Measurements from ENCODE around the gene PCED1B. TPM values are rescaled to one million over a fixed set of nuclear protein-coding genes. Genes with fewer than 3 reads are reported as not detected.
"Not testable (repeated sequence)": the region's sequence is repeated elsewhere in the genome, so short reads cannot be mapped to it uniquely, and the experiment has no call there.

Gene PCED1B
- total RNA-seq, 6 experiments from 2014 or later: 3.3 to 5.4 (median 4.9) TPM

DNA sequence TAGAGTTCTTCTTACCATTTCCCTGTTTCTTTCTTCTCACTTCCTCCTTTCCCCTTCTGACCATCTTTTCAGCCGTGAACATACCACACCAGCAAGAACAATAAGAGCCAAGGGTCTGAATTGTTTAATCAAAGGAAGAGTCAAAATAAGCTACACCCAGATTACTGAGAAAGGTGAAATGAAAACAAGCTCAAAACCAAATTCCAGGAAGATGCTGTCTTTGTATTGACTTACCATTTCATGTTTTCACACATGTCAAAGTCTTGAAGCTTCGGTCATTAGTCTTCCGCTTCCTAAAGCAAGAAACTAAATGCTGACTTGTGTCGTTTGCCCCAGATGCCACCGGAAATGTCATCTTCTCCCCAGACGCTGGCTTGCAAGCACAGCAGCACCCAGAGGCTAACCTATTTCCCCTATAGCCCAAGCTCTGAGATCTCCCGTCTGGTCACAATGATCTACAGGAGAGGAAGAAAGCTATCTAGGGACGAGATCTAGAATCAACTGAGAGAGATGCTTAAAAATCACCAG, 136.8 kb downstream of the PCED1B start:
- Mint-ChIP-seq H3K9me3 (no peaks in the 10 kb centered on the region), H3K27me3 (ENCODE audit: insufficient read depth) (peaks cover 1% of the 10 kb centered on the region; the same call in 1 of the 2 replicates), H3K36me3 (ENCODE audit: low read depth) (peaks cover 10% of the 10 kb centered on the region), H3K4me3 (no peak overlapping the region), H3K27ac (no peak overlapping the region), H3K4me1 (ENCODE audit: low read depth) (peaks cover 54% of the 10 kb centered on the region)
- TF ChIP-seq, protein P1, sequence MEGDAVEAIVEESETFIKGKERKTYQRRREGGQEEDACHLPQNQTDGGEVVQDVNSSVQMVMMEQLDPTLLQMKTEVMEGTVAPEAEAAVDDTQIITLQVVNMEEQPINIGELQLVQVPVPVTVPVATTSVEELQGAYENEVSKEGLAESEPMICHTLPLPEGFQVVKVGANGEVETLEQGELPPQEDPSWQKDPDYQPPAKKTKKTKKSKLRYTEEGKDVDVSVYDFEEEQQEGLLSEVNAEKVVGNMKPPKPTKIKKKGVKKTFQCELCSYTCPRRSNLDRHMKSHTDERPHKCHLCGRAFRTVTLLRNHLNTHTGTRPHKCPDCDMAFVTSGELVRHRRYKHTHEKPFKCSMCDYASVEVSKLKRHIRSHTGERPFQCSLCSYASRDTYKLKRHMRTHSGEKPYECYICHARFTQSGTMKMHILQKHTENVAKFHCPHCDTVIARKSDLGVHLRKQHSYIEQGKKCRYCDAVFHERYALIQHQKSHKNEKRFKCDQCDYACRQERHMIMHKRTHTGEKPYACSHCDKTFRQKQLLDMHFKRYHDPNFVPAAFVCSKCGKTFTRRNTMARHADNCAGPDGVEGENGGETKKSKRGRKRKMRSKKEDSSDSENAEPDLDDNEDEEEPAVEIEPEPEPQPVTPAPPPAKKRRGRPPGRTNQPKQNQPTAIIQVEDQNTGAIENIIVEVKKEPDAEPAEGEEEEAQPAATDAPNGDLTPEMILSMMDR (IDR thresholded peaks at IDR 0.05): no peak
- no peak for DNase-seq

DNA sequence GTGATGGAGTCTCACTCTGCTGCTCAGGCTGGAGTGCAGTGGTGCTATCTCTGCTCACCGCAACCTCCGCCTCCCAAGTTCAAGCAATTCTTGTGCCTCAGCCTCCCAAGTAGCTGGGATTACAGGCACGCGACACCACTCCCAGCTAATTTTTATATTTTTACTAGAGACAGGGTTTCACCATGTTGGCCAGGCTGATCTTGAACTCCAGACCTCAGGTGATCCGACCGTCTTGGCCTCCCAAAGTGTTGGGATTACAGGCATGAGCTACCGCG, 138.1 kb downstream of the PCED1B start:
- not testable (repeated sequence) for H3K27me3 Mint-ChIP-seq (ENCODE audit: insufficient read depth); H3K27ac Mint-ChIP-seq; H3K36me3 Mint-ChIP-seq (ENCODE audit: low read depth); DNase-seq; H3K4me3 Mint-ChIP-seq; H3K9me3 Mint-ChIP-seq
- peaks cover 54% of the 10 kb centered on the region for H3K4me1 Mint-ChIP-seq (ENCODE audit: low read depth)

DNA sequence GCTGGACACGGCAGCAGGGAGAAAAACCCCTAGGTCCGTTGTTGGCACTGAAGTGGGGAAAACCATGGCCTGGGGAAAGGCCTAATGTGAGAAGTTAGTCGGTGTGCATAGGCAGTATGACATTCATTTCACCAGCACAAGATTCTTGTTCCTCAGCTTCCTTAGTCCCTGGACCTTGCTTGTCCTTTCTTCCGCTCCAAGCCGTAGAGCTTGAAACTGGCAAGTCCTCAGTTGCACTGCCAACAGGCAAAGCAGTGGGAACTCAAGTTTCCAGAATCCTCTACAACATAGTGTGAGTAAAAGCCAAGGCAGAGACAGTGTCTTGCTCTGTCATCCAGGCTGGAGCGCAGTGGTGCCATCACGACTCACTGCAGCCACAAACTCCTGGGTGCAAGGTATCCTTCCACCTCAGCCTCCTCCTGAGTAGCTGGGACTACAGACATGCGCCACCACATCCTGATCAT, 138.8 kb downstream of the PCED1B start:
- no peak overlapping the region for H3K4me3 Mint-ChIP-seq
- TF ChIP-seq, protein P1 (IDR thresholded peaks at IDR 0.05): no peak
- H3K27me3 Mint-ChIP-seq (ENCODE audit: insufficient read depth): peaks cover 1% of the 10 kb centered on the region
- no peak for DNase-seq
- H3K9me3 Mint-ChIP-seq: no peaks in the 10 kb centered on the region
- H3K36me3 Mint-ChIP-seq (ENCODE audit: low read depth): peaks cover 10% of the 10 kb centered on the region
- peaks cover 54% of the 10 kb centered on the region for H3K4me1 Mint-ChIP-seq (ENCODE audit: low read depth)
- no peak overlapping the region for H3K27ac Mint-ChIP-seq

DNA sequence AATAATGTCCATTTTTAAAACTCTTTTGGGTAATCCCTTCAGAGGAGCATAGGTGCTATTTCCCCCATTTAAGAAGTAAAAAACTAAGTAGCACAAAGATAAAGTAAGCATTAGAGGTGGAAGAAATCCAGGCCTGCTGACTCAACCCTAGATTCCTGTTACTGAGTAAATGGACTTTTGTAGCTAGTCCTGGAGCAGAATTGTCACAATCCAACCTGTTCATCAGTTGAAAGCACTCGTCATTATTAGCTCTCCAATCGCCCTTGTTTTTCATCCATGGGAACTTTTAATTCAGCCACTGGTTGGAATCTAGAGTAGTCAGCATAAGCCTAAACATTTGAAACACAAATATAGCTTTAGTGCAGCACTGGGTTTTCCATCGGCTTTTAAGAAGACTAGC, 139.8 kb downstream of the PCED1B start:
- peak; percentile 39 for DNase-seq
- TF ChIP-seq, protein P1 (IDR thresholded peaks at IDR 0.05): no peak
- H3K9me3 Mint-ChIP-seq: no peaks in the 10 kb centered on the region

DNA sequence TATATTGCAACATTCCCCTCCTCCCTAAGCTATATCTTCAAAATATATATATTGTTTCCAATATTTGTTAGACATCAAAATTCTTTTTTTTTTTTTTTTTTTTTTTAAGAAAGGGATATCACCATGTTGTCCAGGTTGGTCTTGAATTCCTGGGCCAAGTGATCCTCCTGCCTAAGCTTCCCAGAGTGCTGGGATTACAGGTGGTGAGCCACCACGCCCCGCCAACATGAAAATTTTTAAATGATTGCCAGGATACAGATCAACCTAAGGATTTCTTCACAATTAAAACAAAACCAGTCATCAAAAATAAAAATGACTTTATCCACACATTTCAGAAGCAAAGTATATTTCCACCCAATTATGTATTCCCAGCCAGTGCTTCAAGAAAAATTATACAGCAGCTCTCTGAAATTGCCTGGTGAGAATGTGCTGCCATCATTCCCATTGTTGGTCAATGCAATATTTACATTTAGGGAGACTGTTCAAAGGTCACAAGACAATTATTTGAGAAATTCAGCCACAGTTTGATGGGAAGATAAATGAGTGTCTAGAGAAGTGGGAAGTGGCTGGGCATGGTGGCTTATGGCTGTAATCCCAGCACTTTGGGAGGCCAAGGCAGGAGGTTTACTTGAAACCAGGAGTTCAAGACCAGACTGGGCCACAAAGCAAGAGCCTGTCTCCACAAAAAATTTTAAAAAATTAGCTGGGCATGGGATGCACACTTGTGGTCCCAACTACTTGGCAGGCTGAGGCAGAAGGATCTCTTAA, 142.0 kb downstream of the PCED1B start:
- Mint-ChIP-seq H3K9me3 (no peaks in the 10 kb centered on the region), H3K36me3 (ENCODE audit: low read depth) (peaks cover 10% of the 10 kb centered on the region), H3K4me1 (ENCODE audit: low read depth) (peaks cover 53% of the 10 kb centered on the region), H3K27ac (no peak overlapping the region), H3K27me3 (ENCODE audit: insufficient read depth) (no peaks in the 10 kb centered on the region; the same call in 1 of the 2 replicates), H3K4me3 (no peak overlapping the region)
- DNase-seq: no peak
- TF ChIP-seq, protein P1 (IDR thresholded peaks at IDR 0.05): no peak

More for the DNA sequence above, 139.8 kb downstream of the PCED1B start:
- Mint-ChIP-seq H3K27ac (no peak overlapping the region), H3K4me3 (no peak overlapping the region), H3K4me1 (ENCODE audit: low read depth) (peaks cover 60% of the 10 kb centered on the region), H3K27me3 (ENCODE audit: insufficient read depth) (peaks cover 1% of the 10 kb centered on the region), H3K36me3 (ENCODE audit: low read depth) (peaks cover 10% of the 10 kb centered on the region)

DNA sequence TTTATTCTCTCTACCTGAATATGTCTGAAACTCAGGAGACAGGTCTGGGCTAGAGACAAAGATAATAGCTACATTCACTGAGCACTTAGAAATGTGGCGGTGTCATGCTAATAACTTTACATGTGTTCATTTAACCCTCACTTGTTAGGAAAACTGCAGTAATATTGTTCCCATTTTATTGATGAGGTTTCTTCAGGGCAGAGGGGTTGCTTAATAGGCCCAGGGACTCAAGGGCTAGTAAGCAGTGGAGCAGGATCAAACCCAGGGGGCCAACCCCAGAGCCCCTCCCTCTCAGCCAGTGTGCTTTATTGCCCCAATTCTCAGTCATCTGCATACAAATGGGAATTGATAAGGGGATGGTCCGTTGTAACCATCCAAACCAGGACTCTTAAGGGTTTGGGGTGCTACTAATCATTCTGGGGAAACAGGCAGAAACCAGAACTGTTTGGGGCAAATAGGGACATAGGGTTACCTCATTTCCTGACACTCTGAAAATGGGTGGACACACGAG, 143.2 kb downstream of the PCED1B start:
- Mint-ChIP-seq H3K4me3 (no peak overlapping the region), H3K9me3 (no peaks in the 10 kb centered on the region), H3K36me3 (ENCODE audit: low read depth) (no peaks in the 10 kb centered on the region; the same call in 1 of the 2 replicates), H3K27ac (peak overlapping the region; percentile 13; the same call in 1 of the 2 replicates), H3K27me3 (ENCODE audit: insufficient read depth) (no peaks in the 10 kb centered on the region; the same call in 1 of the 2 replicates), H3K4me1 (ENCODE audit: low read depth) (peaks cover 43% of the 10 kb centered on the region)
- no peak for DNase-seq
- TF ChIP-seq, protein P1 (IDR thresholded peaks at IDR 0.05): no peak

Data from HFFc6 (cell line).